Measurements from ENCODE around the gene GATC.

Gene GATC

DNA sequence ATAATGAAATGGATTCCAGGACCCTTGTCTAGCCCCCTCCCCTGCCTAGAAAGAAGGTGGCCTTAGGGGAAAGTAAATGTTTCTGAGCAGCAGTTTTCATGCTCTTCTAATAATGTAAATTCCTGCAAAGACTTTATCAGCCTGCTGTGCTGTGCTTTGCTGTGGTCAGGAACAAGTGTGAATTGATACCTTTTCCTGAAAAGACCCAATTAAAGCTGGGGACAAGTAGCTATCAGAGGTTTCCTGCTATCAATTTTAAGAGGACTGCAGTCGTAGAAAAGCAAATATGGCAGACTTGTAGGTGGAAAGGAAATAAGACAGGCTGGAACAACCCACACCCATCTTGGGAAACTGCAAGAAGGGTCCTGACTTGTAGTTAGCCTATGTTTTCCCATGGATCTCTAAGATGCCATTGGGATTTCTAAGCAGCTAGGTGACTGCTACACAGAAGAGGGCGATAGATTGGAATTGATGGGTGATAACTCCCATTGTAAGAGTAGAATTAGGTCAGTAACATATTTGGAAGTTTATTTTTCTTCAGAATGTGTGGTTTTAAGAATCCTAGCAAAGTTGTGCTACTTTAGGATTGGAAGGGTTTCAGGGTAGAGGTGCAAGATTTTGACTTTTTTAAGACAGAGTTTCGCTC, 52.7 kb downstream of the GATC start:
- DNase-seq, result no peak

DNA sequence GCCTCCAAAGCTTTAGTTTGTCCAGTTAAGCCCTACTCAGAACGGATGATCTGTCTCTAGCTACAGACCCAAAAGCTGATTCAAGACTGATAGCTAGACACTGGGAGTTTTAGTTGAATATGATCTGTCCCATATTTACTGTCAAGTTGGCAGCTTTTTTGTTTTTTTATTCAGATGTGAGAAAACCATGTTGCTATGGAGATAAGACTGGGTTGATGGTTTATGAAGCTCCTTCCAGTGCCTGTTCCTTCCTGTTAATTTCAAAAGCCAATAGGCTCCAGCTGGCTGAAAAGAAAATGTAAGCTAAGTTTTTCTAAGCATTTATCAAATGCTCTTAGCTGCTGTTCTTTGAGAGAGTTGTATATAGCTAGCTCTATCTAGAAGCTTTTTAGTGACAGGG, 54.3 kb downstream of the GATC start:
- no peak for DNase-seq

DNA sequence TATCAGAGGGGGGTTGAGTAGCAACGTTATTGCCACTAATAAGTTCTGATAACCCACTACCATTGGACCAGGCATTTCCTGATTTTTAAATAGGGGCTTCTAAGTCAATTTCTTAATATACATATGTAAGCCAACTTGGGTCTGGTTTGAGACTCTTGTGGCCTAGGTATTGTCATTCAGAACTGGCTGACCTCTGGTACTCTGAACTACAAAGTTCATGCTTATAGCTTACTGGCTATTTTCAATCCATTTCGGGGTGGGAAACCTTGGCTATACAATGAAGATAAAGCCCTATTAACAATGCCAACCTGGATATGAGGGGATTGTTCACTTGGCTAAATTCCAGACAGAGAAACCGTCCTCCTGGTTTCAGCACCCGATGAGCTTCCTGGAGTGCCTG, 58.3 kb downstream of the GATC start:
- DNase-seq, result no peak

DNA sequence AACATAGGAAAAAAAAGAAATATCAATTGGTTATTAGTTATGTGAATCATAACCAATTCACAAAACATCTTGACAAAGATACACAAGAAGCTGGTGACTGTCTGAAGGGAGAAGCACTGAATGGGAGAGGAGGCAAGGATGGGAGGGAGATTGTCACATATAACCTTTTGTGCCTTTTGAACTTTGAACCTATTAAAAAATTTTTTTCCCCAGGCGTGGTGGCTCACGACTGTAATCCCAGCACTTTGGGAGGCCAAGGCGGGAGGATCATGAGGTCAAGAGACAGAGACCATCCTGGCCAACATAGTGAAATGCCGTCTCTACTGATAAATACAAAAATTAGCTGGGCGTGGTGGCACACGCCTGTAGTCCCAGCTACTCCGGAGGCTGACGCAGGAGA, 62.3 kb downstream of the GATC start:
- DNase-seq, result no peak
